Measurements from ENCODE around the gene ATE1. TPM values are rescaled to one million over a fixed set of nuclear protein-coding genes. Genes with fewer than 3 reads are reported as not detected.
"Not testable (repeated sequence)": the region's sequence is repeated elsewhere in the genome, so short reads cannot be mapped to it uniquely, and the experiment has no call there.

The ATE1 gene
- total RNA-seq, 1 experiment from 2014 or later: 39.2 TPM

GRCh38 chr10:121764233-121764942, 163.4 kb downstream of the ATE1 start:
- H3K36me3 ChIP-seq (ENCODE audit: control insufficient read depth in 1 of 2, insufficient read depth in 2 of 2, low read length in 2 of 2): no peaks in the 10 kb centered on the region
- H3K4me3 ChIP-seq (replicated peaks in 1 of 2; ENCODE audit: low read depth in 1 of 2, low read length in 2 of 2): no peak overlapping the region
- no peaks in the 10 kb centered on the region for H4K20me1 ChIP-seq (ENCODE audit: insufficient read depth)
- POLR2A ChIA-PET: no interaction called here
- H3K4me1 ChIP-seq (ENCODE audit: control insufficient read depth in 1 of 2, insufficient read depth in 2 of 2, low read length in 2 of 2): no peaks in the 10 kb centered on the region
- TF ChIP-seq, protein P1, sequence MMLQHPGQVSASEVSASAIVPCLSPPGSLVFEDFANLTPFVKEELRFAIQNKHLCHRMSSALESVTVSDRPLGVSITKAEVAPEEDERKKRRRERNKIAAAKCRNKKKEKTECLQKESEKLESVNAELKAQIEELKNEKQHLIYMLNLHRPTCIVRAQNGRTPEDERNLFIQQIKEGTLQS (IDR thresholded peaks at IDR 0.05): no peak
- TF ChIP-seq EGR1 (IDR thresholded peaks at IDR 0.05; ENCODE audit: low read depth): no peak
- H2AFZ ChIP-seq (ENCODE audit: low read depth, low read length, poor library complexity, severe bottlenecking): no peak overlapping the region
- no peaks in the 10 kb centered on the region for H3K27me3 ChIP-seq (ENCODE audit: insufficient read depth, low read length)
- H3K9me2 ChIP-seq (ENCODE audit: insufficient read depth): no peaks in the 10 kb centered on the region
- H3K79me2 ChIP-seq (ENCODE audit: insufficient read depth, low read length): no peaks in the 10 kb centered on the region
- RAD21 ChIA-PET (ENCODE audit: low non-redundant PET in 1 of 2, low total read pairs in 2 of 2, uncharacterized antibody in 2 of 2, unreplicated experiment in 2 of 2): no interaction called here
- H3K27ac ChIP-seq (ENCODE audit: low read depth, low read length): no peak overlapping the region
- ATAC-seq (no peak), DNase-seq (ENCODE audit: low read depth, low spot score) (no peak)
- intact Hi-C loops (cut with micrococcal nuclease): no loop called here
- no peak overlapping the region for H3K4me2 ChIP-seq (ENCODE audit: low read length)
- BruUV-seq (replicated peaks): no TSS peak
- CTCF ChIA-PET: no interaction called here
- peaks cover 4 to 11% of the 10 kb centered on the region in 2 experiments for H3K9me3 ChIP-seq (ENCODE audit: control insufficient read depth in 1 of 2, insufficient read depth in 1 of 2, low read depth in 1 of 2, low read length in 2 of 2)
- H3K9ac ChIP-seq (ENCODE audit: low read length): no peak overlapping the region

DNA sequence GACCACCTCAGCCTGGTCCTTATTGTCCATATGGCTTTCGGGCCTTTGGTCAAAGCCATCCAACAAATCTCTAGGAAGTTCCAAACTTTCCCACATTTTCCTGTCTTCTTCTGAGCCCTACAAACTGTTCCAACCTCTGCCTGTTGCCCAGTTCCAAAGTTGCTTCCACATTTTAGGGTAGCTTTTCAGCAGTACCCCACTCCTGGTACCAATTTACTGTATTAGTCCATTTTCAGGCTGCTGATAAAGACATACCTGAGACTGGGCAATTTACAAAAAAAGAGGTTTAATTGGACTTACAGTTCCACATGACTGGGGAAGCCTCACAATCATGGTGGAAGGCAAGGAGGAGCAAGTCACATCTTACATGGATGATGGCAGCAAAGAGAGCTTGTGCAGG, 170.6 kb downstream of the ATE1 start:
- DNase-seq (ENCODE audit: low read depth, low spot score); H3K4me1 ChIP-seq (ENCODE audit: control insufficient read depth in 1 of 2, insufficient read depth in 2 of 2, low read length in 2 of 2); H3K9me2 ChIP-seq (ENCODE audit: insufficient read depth); intact Hi-C loops (cut with micrococcal nuclease); BruUV-seq (replicated peaks); H3K4me3 ChIP-seq (replicated peaks in 1 of 2; ENCODE audit: low read depth in 1 of 2, low read length in 2 of 2); H4K20me1 ChIP-seq (ENCODE audit: insufficient read depth); H3K36me3 ChIP-seq (ENCODE audit: control insufficient read depth in 1 of 2, insufficient read depth in 2 of 2, low read length in 2 of 2); RAD21 ChIA-PET (ENCODE audit: low non-redundant PET in 1 of 2, low total read pairs in 2 of 2, uncharacterized antibody in 2 of 2, unreplicated experiment in 2 of 2); H3K27ac ChIP-seq (ENCODE audit: low read depth, low read length); ATAC-seq; H2AFZ ChIP-seq (ENCODE audit: low read depth, low read length, poor library complexity, severe bottlenecking); H3K27me3 ChIP-seq (ENCODE audit: insufficient read depth, low read length); H3K9ac ChIP-seq (ENCODE audit: low read length); H3K79me2 ChIP-seq (ENCODE audit: insufficient read depth, low read length); POLR2A ChIA-PET; H3K4me2 ChIP-seq (ENCODE audit: low read length); CTCF ChIA-PET: not testable (repeated sequence)
- peaks cover 10 to 14% of the 10 kb centered on the region in 2 experiments for H3K9me3 ChIP-seq (ENCODE audit: control insufficient read depth in 1 of 2, insufficient read depth in 1 of 2, low read depth in 1 of 2, low read length in 2 of 2)

DNA sequence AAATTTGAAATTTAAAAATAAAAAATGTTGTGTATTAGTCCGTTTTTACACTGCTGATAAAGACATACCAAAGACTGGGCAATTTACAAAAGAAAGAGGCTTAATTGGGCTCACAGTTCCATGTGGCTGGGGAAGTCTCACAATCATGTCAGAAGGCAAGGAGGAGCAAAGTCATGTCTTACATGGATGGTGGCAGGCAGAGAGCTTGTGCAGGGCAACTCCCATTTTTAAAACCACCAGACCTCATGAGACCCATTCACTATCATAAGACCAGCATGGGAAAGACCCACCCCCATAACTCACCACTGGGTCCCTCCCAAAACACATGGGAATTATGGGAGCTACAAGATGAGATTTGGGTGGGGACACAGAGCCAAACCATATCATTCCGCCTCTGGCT, 172.3 kb downstream of the ATE1 start:
- H3K27ac ChIP-seq (ENCODE audit: low read depth, low read length); ATAC-seq; DNase-seq (ENCODE audit: low read depth, low spot score); H4K20me1 ChIP-seq (ENCODE audit: insufficient read depth); H3K9ac ChIP-seq (ENCODE audit: low read length); H3K9me2 ChIP-seq (ENCODE audit: insufficient read depth); H3K36me3 ChIP-seq (ENCODE audit: control insufficient read depth in 1 of 2, insufficient read depth in 2 of 2, low read length in 2 of 2); H3K4me3 ChIP-seq (replicated peaks in 1 of 2; ENCODE audit: low read depth in 1 of 2, low read length in 2 of 2); H3K27me3 ChIP-seq (ENCODE audit: insufficient read depth, low read length); CTCF ChIA-PET; H2AFZ ChIP-seq (ENCODE audit: low read depth, low read length, poor library complexity, severe bottlenecking); H3K4me2 ChIP-seq (ENCODE audit: low read length); BruUV-seq (replicated peaks); RAD21 ChIA-PET (ENCODE audit: low non-redundant PET in 1 of 2, low total read pairs in 2 of 2, uncharacterized antibody in 2 of 2, unreplicated experiment in 2 of 2); intact Hi-C loops (cut with micrococcal nuclease); H3K79me2 ChIP-seq (ENCODE audit: insufficient read depth, low read length); POLR2A ChIA-PET; H3K4me1 ChIP-seq (ENCODE audit: control insufficient read depth in 1 of 2, insufficient read depth in 2 of 2, low read length in 2 of 2): not testable (repeated sequence)
- peaks cover 10 to 13% of the 10 kb centered on the region in 2 experiments; a peak in 3 of 4 replicates for H3K9me3 ChIP-seq (ENCODE audit: control insufficient read depth in 1 of 2, insufficient read depth in 1 of 2, low read depth in 1 of 2, low read length in 2 of 2)

Measured in HCT116 (cell line).